SJCRH30 (cell line): ENCODE results near the gene MAK. TPM values are rescaled to one million over a fixed set of nuclear protein-coding genes. Genes with fewer than 3 reads are reported as not detected.
"Not testable (repeated sequence)": the region's sequence is repeated elsewhere in the genome, so short reads cannot be mapped to it uniquely, and the experiment has no call there.

ENCODE experiments used
- DNase-seq, 2 experiments: peaks; one replicate each; pipeline ENCODE4 v3.0.0-alpha.2; 2015 to 2020
- H3K27ac ChIP-seq: fragments of 250-450 bp; sonication (Bioruptor Pico); 2 replicates; pipeline ENCODE4 v1.5.1; 2020; ENCODE audit warnings: mild to moderate bottlenecking, moderate library complexity
- H3K27me3 ChIP-seq: fragments of 250-450 bp; sonication (Bioruptor Pico); 2 replicates; pipeline ENCODE4 v1.5.1; 2020; ENCODE audit warnings: mild to moderate bottlenecking, moderate library complexity
- H3K36me3 ChIP-seq: fragments of 250-450 bp; sonication (Bioruptor Pico); 2 replicates; pipeline ENCODE4 v1.5.1; 2020; ENCODE audit warnings: mild to moderate bottlenecking, moderate library complexity
- H3K4me1 ChIP-seq: fragments of 250-450 bp; sonication (Bioruptor Pico); 2 replicates; pipeline ENCODE4 v1.5.1; 2020; ENCODE audit warnings: mild to moderate bottlenecking, moderate library complexity
- H3K4me3 ChIP-seq: fragments of 250-450 bp; sonication (Bioruptor Pico); 2 replicates; pipeline ENCODE4 v1.5.1; 2020; ENCODE audit warnings: mild to moderate bottlenecking, moderate library complexity
- H3K9me3 ChIP-seq: fragments of 250-450 bp; sonication (Bioruptor Pico); replicated peaks from 2 replicates; pipeline ENCODE4 v1.5.1; 2020; ENCODE audit warnings: mild to moderate bottlenecking, moderate library complexity
- total RNA-seq: library from RNA; depleted of rRNA; stranded (reverse); fragments of >200 nt; shearing (Covaris generic); gene quantifications from 2 replicates; pipeline ENCODE4 v1.2.3, GENCODE V29; 2014; rRNA removed

MAK gene, protein sequence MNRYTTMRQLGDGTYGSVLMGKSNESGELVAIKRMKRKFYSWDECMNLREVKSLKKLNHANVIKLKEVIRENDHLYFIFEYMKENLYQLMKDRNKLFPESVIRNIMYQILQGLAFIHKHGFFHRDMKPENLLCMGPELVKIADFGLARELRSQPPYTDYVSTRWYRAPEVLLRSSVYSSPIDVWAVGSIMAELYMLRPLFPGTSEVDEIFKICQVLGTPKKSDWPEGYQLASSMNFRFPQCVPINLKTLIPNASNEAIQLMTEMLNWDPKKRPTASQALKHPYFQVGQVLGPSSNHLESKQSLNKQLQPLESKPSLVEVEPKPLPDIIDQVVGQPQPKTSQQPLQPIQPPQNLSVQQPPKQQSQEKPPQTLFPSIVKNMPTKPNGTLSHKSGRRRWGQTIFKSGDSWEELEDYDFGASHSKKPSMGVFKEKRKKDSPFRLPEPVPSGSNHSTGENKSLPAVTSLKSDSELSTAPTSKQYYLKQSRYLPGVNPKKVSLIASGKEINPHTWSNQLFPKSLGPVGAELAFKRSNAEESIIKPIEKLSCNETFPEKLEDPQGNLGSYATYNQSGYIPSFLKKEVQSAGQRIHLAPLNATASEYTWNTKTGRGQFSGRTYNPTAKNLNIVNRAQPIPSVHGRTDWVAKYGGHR
- 0.18 and 0.51 TPM in 2 replicates for total RNA-seq

DNA sequence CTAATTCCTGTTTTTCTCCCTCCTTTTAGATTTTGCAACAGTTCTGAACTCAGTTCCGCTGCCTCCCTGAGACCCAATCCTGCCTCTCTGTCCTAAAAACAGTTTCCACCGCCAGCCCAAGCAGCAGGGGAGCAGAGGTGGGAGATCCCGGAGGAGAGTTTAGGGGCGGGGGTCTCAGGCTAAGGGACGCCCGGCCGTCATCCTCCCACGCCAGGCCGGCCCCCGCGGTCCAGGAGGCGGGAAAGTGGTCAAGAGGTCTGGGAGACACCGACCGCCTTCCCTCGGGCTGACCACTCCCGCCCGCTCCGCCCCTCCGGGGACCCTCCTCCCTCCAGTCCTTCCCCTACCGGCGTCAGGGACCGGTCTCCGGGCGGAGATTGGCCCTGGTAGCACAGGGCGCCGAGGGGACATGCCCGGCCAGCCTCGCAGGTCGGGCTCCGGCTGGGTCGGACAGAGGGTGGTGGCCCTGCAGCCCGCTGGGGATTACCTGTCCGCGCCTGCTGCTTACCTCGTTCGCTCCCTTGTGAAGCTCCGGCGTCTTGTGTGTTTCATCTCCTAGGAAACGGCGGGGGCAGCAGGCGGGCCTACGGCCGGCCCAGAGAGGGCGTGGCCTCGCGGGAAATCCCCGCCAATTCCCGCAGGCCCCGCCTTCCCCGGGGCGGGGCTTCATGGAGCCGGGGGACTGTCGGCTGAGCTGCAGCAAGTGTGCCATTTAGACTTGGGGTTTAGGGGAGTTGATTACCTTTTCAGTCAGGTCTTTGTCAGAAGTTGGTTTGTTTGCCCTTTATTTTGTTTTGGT is at the start of gene MAK:
Gene MAK, minus strand, starts transcription at position 545 of the 799 bp plus-strand sequence. CDS start 7,891 bp downstream, outside the sequence.
- Histone ChIP-seq H3K4me3 (peak within 1 kb of the TSS; percentile 73), H3K36me3 (no peaks in the 10 kb centered on the region), H3K4me1 (no peaks in the 10 kb centered on the region), H3K27ac (peak within 1 kb of the TSS; percentile 29; the same call in 1 of the 2 replicates), H3K27me3 (no peaks in the 10 kb centered on the region), H3K9me3 (no peaks in the 10 kb centered on the region)
- peak; percentile 76 to 80 for DNase-seq

DNA sequence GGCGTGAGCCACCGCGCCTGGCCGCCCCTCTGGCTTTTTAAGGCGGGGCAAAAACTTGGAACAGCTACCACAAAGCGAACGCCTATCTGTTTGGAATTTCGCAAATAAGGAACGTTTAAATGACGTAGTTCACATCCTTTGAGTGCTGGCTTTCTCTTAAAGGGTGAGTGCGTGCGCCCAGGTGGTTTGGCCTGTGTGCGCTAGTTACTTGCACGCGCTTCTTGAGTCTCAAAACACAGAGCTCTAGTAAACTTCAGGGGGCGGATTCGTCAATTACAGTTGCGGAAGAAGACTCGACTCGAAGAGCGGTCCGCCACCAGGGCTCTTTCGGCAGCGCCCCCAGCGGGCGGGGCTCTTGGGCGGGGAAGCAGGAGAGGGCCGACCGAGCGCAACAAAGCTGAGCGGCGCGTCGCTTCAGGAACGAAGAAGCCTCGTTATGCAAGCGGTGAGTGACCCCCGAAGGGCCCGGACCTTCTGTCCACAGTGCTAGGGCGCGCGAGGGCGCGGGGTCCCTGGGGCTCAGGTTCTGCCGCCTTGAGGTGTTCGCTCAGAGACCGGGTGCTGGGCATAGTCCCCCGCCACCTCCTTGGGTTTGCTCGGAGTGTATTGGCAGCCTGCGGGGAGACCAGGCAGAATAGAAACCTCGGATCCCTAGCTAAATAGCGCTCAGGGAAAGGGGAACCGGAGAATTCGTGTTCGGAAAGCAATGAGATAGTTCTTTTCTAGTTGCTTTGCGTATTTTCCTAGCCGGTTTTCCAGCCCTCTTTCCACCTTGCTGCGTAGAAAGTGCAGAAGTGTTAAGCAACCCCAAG is 48.6 kb upstream of the MAK start, which contains the start of gene SYCP2L:
Gene SYCP2L, plus strand, starts transcription at position 362 of the 812 bp plus-strand sequence. Its CDS starts 75 bp downstream, at position 437.
- Histone ChIP-seq H3K4me3 (peak within 1 kb of the TSS; percentile 74), H3K36me3 (no peaks in the 10 kb centered on the region), H3K4me1 (no peaks in the 10 kb centered on the region), H3K27me3 (no peaks in the 10 kb centered on the region), H3K27ac (peak within 1 kb of the TSS; percentile 56), H3K9me3 (no peaks in the 10 kb centered on the region)
- DNase-seq, result peak; percentile 52 to 77

- not testable (repeated sequence) for H3K27me3 ChIP-seq, H3K9me3 ChIP-seq, H3K4me1 ChIP-seq, H3K36me3 ChIP-seq
- peak in 1 of 2 experiments; percentile 8 for DNase-seq
- Histone ChIP-seq H3K27ac (peak overlapping the region; percentile 56), H3K4me3 (peak overlapping the region; percentile 74)
These were observed 48.0 kb upstream of the MAK start for GRCh38 chr6:10886365-10886690.

- H3K4me3 ChIP-seq, result no peak overlapping the region
- H3K4me1 ChIP-seq, result no peaks in the 10 kb centered on the region
- no peaks in the 10 kb centered on the region for H3K9me3 ChIP-seq
- H3K27me3 ChIP-seq, result no peaks in the 10 kb centered on the region
- DNase-seq, result no peak
- no peaks in the 10 kb centered on the region for H3K36me3 ChIP-seq
- no peak overlapping the region for H3K27ac ChIP-seq
These were observed 46.1 kb upstream of the MAK start for GRCh38 chr6:10884245-10884972.

GRCh38 chr6:10883312-10884244 is 45.2 kb upstream of the MAK start:
- no peaks in the 10 kb centered on the region for H3K27me3 ChIP-seq
- H3K9me3 ChIP-seq, result no peaks in the 10 kb centered on the region
- no peaks in the 10 kb centered on the region for H3K36me3 ChIP-seq

DNA sequence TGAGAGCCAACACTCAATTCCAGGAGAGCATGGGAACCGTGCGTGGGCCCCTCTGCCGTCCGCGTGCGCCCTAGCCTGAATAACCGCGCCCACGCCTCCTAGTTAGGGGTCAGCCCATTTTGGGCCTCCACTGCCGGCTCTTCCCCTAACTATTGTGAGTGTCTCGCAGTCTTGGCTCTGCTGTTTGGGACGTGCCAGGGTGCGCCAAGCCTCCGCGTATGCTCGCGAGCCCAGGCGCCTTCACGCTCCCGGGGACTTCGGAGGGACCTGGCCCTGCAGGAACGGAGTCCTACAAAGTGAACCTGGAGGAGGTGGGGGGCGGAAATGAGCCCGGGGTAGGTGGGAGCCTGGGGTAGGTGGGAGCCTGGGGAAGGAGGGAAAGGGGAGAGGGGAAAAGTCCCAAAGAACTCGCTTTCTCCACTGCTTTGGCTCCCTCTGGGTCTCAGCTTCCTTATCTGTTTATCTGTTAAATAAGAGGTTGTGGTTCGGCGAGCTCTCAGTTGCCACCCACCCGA is 44.4 kb upstream of the MAK start:
- no peaks in the 10 kb centered on the region for H3K4me1 ChIP-seq
- no peak overlapping the region for H3K4me3 ChIP-seq
- no peaks in the 10 kb centered on the region for H3K36me3 ChIP-seq
- H3K9me3 ChIP-seq, result no peaks in the 10 kb centered on the region
- H3K27ac ChIP-seq, result no peak overlapping the region
- H3K27me3 ChIP-seq, result no peaks in the 10 kb centered on the region
- DNase-seq, result no peak

More at GRCh38 chr6:10883312-10884244, 45.2 kb upstream of the MAK start:
- H3K4me1 ChIP-seq, result no peaks in the 10 kb centered on the region
- DNase-seq, result no peak
- H3K4me3 ChIP-seq, result no peak overlapping the region
- H3K27ac ChIP-seq, result no peak overlapping the region

DNA sequence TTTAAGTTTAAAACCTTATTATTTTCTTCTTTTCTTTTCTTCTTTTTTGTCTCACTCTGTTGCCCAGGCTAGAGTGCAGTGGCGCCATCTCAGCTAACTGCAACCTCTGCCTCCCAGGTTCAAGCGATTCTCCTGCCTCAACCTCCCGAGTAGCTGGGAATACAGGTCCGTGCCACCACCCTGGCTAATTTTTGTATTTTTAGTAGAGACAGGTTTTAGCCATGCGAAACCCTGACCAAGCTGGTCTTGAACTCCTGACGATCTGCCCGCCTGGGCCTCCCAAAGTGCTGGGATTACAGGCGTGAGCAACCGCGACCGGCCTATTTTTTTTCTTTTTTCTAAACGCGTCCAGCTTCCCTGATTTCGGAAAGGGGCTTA is 43.9 kb upstream of the MAK start:
- DNase-seq, H3K27ac ChIP-seq, H3K27me3 ChIP-seq, H3K9me3 ChIP-seq, H3K4me3 ChIP-seq, H3K36me3 ChIP-seq, H3K4me1 ChIP-seq: not testable (repeated sequence)

GRCh38 chr6:10880366-10880765 is 42.0 kb upstream of the MAK start:
- Histone ChIP-seq H3K9me3 (no peaks in the 10 kb centered on the region), H3K36me3 (no peaks in the 10 kb centered on the region), H3K27me3 (no peaks in the 10 kb centered on the region), H3K4me1 (no peaks in the 10 kb centered on the region), H3K4me3 (no peak overlapping the region), H3K27ac (no peak overlapping the region)
- no peak for DNase-seq

- no peak overlapping the region for H3K4me3 ChIP-seq
- H3K27me3 ChIP-seq, result no peaks in the 10 kb centered on the region
- no peaks in the 10 kb centered on the region for H3K4me1 ChIP-seq
- no peak for DNase-seq
- no peaks in the 10 kb centered on the region for H3K36me3 ChIP-seq
- H3K9me3 ChIP-seq, result no peaks in the 10 kb centered on the region
- H3K27ac ChIP-seq, result no peak overlapping the region
These were observed 39.5 kb upstream of the MAK start for GRCh38 chr6:10877871-10878270.

DNA sequence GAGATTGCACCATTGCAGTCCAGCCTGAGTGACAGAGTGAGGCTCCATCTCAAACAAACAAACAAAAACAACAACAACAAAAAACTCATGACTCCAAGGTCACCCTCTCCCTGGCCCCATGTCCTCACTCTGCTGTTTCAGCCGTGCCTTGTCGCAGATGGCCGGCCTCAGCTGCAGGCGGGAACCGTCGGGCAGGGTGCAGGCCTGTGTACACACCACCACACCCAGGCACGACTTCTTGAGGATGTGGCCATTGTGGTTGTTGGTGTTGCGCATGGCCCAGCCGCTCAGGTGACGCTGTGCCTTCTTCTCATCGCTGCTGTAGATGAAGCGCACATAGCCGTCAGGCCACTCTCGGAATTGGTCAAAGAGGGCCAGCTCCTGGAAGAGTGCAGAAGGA is 38.7 kb upstream of the MAK start:
- no peak overlapping the region for H3K27ac ChIP-seq
- H3K27me3 ChIP-seq, result no peaks in the 10 kb centered on the region
- DNase-seq, result no peak
- no peak overlapping the region for H3K4me3 ChIP-seq
- H3K36me3 ChIP-seq, result no peaks in the 10 kb centered on the region
- H3K9me3 ChIP-seq, result no peaks in the 10 kb centered on the region
- H3K4me1 ChIP-seq, result no peaks in the 10 kb centered on the region

DNA sequence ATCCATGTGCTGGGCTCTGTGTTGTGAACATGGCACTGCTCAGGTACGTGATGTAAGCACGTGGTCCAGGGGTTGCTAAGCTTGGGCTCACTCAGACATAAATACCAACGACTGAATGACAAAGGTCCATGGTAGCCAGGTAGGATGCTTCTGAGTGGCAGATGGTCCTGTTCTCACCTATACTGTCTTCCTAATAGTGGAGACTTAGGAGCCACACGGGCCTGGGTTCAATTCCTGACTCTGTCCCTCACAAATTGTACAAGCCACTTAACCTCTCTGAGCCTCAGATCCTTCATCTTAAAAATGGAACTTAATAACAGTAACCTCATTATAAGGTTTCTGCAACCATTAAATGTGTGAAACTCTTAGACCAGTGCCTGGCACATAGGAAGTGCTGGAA is 36.7 kb upstream of the MAK start:
- no peaks in the 10 kb centered on the region for H3K36me3 ChIP-seq
- no peaks in the 10 kb centered on the region for H3K27me3 ChIP-seq
- DNase-seq, result no peak
- no peaks in the 10 kb centered on the region for H3K4me1 ChIP-seq
- no peak overlapping the region for H3K4me3 ChIP-seq
- no peak overlapping the region for H3K27ac ChIP-seq
- H3K9me3 ChIP-seq, result no peaks in the 10 kb centered on the region

GRCh38 chr6:10874207-10874606 is 35.9 kb upstream of the MAK start:
- no peak for DNase-seq
- Histone ChIP-seq H3K4me3 (no peak overlapping the region), H3K36me3 (no peaks in the 10 kb centered on the region), H3K4me1 (no peaks in the 10 kb centered on the region), H3K27ac (no peak overlapping the region), H3K9me3 (no peaks in the 10 kb centered on the region), H3K27me3 (no peaks in the 10 kb centered on the region)

- no peaks in the 10 kb centered on the region for H3K9me3 ChIP-seq
- H3K27me3 ChIP-seq, result no peaks in the 10 kb centered on the region
- H3K36me3 ChIP-seq, result no peaks in the 10 kb centered on the region
- no peak for DNase-seq
- H3K4me1 ChIP-seq, result no peaks in the 10 kb centered on the region
- no peak overlapping the region for H3K4me3 ChIP-seq
- H3K27ac ChIP-seq, result no peak overlapping the region
These were observed 35.0 kb upstream of the MAK start for GRCh38 chr6:10873374-10873773.
